Non-pigmented ciliary epithelial cell (primary cell): Measurements from ENCODE around the gene LHFPL2.

ENCODE experiments used
- DNase-seq: peaks from one replicate; pipeline ENCODE4 v3.0.0-alpha.2; 2010; ENCODE audit warnings: low read depth

The LHFPL2 gene

GRCh38 chr5:78618303-78618702, 30.3 kb downstream of the LHFPL2 start:
- no peak for DNase-seq

- no peak for DNase-seq
Measured at GRCh38 chr5:78615697-78616096, 32.9 kb downstream of the LHFPL2 start.

GRCh38 chr5:78614816-78615215, 33.8 kb downstream of the LHFPL2 start:
- no peak for DNase-seq

DNA sequence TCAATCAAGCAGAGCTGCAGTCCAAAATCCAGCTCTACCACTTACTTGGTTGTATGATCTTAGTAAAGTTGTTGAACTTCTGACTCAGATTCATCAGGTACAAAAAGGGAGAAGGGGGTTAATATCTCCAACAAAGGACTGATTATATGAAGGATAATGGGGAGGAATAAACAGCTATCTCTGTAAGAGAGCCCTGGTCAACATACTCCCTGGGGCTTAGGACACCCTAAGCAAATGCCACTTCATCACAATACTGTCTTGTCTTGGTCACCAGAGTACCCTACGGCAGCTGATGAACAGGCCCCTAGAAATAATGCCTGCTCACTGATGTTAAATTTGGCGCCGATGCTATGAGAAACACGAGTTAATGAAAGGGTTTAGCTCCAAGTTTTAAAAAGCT, 34.8 kb downstream of the LHFPL2 start:
- DNase-seq, result no peak

- no peak for DNase-seq
Measured at GRCh38 chr5:78613151-78613533, 35.4 kb downstream of the LHFPL2 start.

DNA sequence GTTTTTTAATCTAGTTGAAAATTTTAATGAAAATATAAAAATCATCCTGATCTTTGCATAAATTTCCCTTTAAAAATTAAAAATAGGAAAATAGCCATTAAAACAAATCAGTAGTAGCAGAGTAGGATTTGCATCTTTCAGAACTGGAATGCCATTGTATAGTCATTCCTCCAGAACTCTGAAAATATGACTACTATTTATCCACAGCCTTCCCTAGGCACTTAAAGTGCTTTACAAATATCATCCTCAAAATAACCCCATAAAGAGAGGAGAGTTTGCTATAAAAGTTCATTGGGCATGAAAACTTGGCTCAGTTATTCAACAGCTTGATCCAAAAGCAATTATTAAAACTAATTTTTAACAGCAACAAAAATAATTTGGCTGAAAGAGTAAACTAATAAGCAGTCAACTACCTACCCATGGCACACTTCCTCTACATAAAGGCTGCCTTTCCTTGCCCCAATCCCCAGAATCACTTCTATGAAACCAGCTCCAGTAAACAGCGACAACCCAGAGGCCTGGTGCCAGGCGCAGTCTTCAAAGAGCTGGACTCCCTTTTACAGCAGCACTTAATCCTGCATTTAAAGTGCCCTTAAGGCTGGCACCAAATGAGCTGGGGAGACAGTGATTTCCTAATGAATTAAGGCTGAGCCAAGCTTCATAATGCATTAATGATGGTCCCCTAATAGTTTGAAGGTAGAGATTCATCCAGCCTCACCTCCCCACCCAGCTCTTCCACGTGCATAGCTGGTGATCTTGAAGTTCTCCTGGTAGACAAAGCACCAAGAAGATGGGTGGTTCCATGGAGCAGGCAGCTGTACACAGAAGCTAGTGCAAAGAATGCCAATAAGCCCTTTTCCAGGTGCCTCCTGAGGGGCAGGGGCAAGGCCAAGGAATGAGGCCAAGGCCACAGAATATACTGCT, 36.1 kb downstream of the LHFPL2 start:
- no peak for DNase-seq

DNA sequence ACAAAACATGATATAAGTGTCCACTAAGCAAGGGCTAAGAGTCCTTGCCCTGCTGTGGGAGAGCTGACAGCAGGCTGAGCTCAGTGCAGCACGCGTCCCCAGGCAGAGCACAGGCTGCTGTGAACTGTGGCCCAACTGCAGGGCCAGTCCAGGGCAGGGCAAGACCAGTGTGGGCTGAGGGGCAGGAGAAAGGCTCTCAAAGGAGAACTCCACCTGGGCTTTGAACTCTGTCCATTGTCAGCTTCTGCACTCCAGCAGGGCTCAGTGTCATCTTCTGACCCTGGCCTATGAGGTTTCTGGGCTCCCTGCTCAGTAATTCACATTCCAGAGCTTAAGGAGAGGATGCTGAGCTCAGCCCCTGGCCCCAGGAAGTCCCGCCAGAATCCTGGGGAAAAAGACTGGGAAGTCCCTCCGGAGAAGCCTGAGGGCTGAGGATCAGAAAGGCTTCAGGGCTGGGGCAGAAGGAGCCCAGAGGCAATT, 37.4 kb downstream of the LHFPL2 start:
- no peak for DNase-seq

GRCh38 chr5:78610636-78611035, 37.9 kb downstream of the LHFPL2 start:
- no peak for DNase-seq

- no peak for DNase-seq
Measured at GRCh38 chr5:78610163-78610583, 38.4 kb downstream of the LHFPL2 start.

- no peak for DNase-seq
Measured at GRCh38 chr5:78607864-78608263, 40.7 kb downstream of the LHFPL2 start.

GRCh38 chr5:78606241-78606640, 42.3 kb downstream of the LHFPL2 start:
- DNase-seq, result no peak

- no peak for DNase-seq
Measured at GRCh38 chr5:78605611-78606010, 43.0 kb downstream of the LHFPL2 start.

DNA sequence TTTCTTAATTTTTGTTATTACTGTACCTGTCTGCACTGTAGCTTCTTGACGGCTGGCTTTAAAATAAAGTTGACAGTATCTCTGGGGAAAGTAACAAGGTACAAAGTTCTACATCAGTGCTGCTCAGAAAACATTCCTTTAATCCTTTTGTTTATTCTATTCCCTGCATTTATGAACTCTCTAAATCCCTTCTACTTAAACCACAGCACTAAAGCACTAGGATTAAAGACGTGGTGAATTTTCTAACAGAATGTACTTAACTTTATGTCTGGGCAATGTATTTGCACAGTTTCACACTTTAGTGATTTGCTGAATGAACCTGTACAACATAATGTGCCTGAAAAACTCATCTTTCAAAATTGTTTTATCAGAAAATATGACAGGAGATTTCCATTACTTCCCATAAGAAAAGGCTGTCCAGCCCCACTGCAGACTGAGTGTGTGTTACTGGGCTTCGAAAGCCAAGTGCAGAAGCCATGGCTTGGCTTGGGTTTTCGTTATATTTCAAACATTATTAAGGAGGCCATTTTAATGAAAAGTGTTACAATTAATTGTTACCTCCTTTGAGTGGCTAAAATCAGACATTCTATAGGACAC, 43.8 kb downstream of the LHFPL2 start:
- no peak for DNase-seq

DNA sequence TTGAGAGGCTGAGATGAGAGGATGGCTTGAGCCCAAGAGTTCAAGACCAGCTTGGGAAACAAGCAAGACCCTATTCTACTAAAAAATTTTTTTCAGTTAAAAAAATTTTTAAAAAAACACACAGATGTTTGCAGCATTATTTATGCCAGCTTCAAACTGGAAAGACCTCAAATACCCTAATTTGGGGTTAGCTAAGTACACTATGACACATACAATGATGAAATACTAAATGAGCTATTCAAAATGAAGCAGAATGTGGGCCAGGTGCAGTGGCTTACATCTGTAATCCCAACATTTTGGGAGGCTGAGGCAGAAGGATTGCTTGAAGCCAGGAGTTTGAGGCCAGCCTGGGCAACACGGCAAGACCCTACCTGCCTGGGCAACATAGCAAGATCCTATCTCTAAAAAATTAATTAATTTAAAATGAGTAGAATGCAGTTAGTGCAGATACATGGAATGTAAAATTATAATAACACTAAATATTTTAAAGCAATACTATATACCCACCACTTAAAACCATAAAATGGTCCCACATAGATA, 44.9 kb downstream of the LHFPL2 start:
- no peak for DNase-seq

GRCh38 chr5:78602400-78602799, 46.2 kb downstream of the LHFPL2 start:
- DNase-seq, result no peak

DNA sequence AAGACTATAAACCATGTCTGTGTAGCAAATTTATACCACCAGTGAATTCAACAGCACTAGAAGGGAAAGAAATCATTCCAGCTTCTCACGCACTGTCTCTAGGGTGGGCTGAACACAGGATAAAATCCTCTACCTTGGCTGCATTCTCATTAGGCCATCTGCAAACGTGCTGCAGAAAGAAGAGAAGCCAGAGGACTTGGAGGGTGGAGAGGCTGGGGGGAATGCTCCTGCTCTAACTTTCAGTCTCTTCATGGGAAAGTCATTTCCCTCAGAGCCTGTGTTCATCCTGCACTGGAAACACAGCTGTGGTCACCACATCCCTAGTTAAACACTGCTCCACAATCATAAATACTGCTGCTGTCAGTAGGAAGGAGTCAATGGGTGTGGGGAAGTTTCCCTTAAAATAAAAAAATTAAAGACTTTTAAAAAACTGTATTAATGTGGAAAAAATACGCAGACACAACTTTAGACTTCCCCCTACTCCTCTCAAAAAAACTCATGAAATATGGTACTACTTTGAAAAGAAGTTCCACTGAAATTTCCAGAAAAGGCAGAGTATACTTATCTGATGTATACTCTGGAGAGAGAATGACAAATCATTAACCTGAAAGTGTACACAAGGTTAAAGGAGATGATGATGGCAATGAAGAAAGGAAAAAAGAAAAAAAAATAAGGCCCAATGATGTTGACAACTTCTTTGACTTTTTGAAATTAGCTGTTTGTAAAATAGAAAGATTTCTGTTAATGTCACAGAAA, 46.8 kb downstream of the LHFPL2 start:
- DNase-seq, result no peak

GRCh38 chr5:78600687-78601414, 47.7 kb downstream of the LHFPL2 start:
- DNase-seq, result no peak

DNA sequence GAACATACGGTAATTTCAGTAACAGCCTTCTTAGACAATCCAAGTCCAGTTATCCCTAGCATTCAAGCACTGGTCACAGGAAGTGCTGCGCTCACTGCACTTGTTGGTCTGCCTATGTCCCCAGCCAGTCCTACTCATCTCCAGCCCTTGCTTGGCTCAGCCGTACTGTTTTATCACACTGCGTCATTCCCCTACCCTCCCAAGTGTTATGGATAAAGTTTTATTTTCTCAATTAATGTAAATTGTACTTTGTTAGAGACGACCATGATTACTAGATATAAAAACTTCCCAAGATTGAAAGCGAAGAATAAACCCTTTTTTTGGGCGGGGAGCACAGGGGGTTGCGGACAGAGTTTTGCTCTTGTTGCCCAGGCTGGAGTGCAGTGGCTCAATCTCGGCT, 49.6 kb downstream of the LHFPL2 start:
- DNase-seq, result no peak

DNA sequence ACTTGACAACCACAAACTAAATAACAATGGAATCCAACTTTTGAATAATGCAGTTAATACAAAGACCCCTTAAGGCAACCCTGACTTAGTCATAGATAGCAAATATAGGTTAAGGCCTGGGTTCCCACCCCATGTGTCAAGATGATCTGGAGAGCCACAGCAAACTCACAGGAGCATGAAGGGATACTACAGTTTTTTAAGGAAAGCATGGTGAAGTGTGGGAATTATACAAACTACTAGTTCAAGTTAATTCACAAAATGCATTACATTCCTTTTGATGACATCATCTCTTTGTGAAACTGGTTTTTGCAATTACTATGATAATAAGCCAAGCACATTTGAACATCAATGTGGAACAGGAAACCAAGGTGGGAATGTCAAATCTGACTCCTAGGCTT, 50.6 kb downstream of the LHFPL2 start:
- DNase-seq, result no peak

DNA sequence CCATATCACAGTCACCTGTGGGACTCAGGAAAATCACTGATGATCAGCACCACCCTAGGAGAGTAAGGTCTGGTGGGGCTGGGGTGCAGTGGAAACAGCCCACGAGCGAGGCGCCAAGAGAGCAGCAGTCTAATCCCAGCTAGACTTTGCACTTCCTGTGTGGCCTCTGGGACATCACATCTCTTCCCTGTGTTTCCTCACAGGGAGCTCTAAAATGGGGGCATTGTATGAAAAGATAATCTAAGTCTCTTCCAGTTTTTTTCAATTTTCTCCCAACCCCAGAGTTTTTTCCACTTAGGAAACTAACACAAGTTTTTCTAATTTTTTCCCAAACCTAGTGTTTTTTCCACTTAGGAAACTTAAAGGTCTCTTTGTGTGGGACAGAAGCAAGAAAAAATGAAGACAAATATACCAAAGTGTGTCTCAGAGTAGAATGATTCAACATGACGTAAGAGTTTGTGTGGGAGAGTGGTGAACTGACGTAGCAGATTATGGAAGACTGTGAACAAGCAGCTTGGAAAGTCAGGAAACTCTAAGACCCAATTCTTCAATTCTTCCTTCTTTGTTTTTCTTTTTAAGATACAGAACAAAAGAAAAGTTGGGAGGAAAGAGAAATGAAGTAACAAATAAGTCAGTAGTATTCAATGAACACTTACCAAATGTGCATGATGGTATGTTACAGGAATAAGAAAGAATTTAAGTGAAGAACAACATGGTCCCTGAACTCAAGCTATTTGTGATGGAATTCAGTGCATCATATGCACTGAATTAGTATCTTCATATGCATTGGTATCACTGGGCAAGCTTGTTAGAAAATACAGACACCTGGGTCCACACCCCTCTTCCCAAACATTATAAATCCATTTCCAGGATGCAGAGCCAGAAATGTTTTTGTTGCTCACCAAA, 51.3 kb downstream of the LHFPL2 start:
- DNase-seq, result no peak

DNA sequence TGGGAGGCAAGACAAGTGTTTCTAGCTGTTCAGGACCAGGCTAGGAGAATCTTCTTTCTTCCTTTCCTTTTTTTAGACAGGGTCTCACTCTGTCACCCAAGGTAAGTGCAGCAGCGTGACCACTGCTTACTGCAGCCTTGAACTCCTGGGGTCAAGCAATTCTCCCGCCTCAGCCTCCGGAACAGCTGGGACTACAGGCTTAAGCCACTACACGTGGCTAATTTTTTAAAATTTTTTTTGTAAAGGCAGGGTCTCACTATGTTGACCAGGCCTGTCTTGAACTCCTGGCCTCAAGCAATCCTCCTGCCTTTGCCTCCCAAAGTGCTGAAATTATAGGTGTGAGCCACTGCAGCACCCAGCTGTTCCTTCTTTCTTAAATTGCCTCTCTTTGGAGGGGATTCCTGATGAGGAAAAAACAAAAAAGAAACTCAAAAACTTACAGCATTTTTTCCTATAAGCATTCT, 53.1 kb downstream of the LHFPL2 start:
- DNase-seq, result no peak
